NCI-H82 treated with DMSO at 0.1 percent for 48 hours (cell line): ENCODE measurements around the gene OR13G1.
"Not testable (repeated sequence)": the region's sequence is repeated elsewhere in the genome, so short reads cannot be mapped to it uniquely, and the experiment has no call there.

ENCODE experiments used
- DNase-seq: peaks from one replicate; lab custom pipeline; 2025; ENCODE audit not compliant: unreplicated experiment; lab: John Stamatoyannopoulos, UW

OR13G1 gene, protein sequence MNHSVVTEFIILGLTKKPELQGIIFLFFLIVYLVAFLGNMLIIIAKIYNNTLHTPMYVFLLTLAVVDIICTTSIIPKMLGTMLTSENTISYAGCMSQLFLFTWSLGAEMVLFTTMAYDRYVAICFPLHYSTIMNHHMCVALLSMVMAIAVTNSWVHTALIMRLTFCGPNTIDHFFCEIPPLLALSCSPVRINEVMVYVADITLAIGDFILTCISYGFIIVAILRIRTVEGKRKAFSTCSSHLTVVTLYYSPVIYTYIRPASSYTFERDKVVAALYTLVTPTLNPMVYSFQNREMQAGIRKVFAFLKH

DNA sequence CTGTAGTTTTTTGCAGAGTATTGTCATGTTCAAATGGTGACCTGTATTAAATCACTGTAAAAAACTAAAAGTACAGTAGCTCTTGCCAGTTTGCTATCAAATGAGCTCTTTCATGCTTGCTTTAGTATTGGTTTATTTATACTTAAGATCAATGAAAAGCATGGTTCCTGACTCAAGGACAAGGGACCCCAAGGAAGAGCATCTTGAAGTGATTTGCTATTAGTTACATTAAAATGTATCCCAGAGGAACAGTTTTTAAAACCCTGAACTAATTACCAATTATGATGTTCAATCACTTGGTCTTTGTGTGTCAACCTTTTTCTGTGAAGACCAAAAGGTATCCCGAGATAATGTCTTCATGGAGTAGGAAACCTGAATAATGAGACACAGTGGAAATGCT, at the start of gene OR13G1:
TSS of gene OR13G1 (minus strand) at position 101 of the 400 bp plus-strand sequence. CDS start 6,698 bp downstream, outside the sequence.
- no peak for DNase-seq

DNA sequence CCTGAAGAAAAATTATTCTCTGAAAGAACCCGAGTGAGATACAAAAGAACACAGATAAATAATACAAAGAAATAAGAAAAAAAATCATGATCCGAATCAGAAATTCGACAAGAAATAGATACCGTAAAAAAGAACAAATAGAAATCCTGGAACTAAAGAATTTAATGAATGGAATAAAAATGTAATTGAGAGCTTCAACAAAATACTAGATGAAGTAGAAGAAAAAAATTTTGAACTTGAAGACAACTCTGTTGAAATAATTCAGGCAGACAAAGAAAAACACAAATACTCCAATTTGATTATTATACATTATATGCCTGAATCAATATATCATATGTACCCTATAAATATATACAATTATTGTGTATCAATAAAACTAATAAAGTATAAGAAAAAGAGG, 41.7 kb upstream of the OR13G1 start:
- DNase-seq = no peak

DNA sequence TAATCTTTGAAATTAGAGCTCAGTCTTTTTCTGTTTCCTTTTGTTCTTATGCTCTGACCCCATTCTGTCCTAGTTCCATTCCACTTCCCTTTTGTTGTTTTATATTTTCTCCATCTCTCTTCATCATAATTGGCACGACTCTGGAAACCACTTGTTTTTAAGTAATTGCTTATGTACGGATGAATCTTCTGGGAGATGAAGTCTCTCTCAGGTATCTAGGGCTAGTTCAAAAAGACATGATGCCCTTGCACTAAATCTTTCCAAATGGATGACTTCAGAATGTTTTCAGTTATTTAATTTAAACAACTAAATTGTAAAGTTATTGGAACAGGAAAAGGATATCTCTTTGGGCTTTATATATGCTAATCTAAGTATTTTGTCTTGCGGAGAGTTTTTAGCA, 37.0 kb upstream of the OR13G1 start, which contains the start of gene OR6F1:
TSS of gene OR6F1 (minus strand) at position 101 of the 400 bp plus-strand sequence. CDS start 3,891 bp downstream, outside the sequence.
- DNase-seq = no peak

DNA sequence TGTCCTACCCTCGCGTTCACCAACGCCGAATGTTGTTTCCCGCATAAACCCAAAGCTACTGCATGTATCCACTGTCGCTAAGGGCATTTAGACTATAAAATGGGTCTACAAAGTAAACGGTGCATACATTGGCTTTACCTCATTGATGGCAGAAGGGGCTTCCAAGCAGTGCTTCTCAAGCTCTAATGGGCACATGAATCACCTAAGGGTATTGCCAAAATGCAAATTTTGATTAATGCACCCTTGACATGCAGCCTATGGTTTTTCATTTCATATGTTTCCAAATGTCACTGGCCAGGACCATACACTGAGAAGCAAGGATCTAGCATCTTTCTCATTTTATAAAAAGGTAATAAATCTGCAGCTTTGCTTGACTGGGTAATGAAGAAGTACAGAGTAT, 34.2 kb upstream of the OR13G1 start:
- DNase-seq = no peak

- DNase-seq = not testable (repeated sequence)
Measured at GRCh38 chr1:247710681-247711080, 31.1 kb upstream of the OR13G1 start.

DNA sequence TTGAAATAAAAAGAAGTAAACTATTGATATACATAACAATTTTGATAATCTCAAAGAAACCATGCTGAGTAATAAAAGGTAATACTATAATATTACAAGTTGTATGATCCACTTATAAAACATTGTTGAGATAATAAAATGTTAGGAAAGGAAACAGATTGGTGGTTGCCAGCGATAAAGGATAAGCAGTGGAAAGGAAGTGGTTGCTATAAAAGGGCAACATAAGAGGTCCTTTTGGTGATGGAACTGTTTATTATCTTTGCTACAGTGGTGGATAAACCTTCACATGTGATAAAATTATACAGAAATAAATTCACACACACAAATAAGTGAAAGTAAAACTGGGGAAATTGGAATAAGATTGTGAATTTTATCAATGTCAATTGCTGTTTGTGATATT, 21.8 kb upstream of the OR13G1 start:
- no peak for DNase-seq

DNA sequence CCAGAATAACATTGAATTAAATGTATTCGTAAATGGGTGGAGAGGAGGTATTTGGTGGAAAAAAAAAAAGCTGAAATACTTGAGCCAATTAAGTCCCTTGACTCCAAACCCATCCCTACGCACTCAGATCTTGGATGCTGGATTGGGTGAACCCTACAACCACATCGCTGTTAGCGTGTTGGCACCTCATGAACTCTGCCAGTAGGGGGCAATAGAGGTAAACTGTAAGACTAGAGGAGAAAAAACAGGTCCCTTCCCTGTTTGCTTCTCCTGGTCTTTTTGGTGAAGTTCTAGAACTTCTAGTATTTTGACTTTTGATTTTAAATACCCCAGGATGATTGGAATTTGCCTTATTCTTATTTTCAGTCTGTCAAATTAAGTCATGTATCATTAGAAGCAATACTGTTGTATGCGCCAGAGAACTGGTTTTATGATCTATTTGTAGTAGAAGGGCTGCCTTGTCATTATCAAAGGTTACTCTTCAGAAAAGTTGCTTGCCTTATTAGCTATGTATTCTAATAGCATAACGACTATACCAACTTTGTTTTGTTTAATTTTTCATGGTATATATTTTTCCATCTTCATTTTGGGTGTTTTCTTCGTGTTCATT, 1.9 kb upstream of the OR13G1 start:
- peak; percentile 21 for DNase-seq

DNA sequence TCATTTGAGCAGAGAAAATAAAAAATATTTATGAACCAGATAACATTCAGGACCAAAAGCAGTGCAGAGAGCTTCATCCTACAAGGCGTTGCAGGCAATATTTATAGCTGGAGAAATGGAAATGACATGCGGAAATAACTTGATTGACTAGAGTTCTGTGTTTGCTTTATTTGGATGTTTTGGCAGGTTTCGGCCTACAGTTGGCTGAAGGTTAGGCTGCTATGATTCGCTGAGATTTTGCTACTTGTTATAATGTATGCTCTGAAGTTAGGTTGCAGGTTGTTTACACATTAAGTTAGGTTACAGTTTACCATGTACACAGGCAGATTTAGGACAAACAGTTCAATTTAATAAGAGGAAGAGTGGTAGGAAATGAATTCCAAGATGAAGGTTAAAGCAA, 632 bp upstream of the OR13G1 start:
- DNase-seq = no peak

DNA sequence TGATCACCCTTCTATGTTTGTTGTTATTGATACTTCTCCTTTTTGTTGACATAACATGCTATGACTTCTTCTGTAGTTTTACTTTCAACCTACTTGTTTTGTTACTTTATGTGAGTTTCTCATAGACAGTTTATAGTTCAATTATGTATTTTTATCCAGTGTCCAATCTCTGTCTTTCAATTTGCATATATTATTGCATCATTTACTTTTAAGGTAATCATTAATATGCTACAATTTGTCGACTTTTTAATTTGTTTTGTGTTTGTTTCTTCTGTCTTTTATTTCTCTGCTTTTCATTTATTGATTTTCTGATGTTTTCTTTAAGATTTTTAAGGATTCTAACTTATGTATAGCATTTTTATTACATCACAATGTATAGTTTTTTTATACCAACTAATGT, 10.3 kb downstream of the OR13G1 start:
- no peak for DNase-seq

GRCh38 chr1:247656221-247656875, 23.2 kb downstream of the OR13G1 start:
- DNase-seq = no peak

GRCh38 chr1:247653040-247653439, 26.5 kb downstream of the OR13G1 start:
- DNase-seq = no peak

DNA sequence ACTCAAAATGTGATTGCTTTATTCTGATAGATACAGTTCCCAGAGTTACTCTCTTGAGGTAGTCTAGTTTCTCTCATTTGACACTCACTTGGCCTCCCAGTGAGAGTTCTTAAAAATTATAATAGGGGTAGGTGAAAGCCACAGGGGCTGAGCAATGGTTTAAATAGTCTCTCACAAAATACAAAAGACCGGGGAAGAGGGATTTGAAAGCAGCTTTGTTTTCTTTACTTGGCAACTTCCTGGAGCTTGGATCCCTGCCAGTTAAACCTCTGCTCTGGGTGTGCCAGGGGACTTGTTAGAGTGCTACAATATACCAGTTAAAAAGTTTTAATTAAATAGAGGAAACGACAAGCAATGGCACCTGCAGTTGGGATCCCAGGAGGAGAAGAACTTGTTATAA, 31.7 kb downstream of the OR13G1 start:
- DNase-seq = no peak

DNA sequence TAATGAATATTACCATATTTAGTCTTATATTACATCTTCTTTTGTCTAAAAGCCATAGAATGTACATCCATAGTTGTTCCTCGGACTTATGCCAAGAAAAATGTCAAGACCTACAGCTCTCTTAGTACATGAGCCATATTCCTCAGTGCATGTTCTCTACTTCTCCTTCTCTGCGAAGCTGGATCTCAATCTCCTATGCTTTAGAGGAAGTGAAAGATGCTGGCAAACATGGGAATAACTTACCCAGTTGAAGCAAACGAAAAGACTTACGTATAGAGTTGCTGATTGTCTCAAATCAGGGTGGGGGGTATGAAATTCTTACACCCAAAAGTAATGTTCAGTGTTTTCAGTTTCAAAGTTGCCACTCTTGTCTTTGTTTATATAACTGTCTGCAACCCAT, 32.7 kb downstream of the OR13G1 start:
- no peak for DNase-seq

GRCh38 chr1:247642742-247643141, 36.8 kb downstream of the OR13G1 start:
- DNase-seq = no peak

DNA sequence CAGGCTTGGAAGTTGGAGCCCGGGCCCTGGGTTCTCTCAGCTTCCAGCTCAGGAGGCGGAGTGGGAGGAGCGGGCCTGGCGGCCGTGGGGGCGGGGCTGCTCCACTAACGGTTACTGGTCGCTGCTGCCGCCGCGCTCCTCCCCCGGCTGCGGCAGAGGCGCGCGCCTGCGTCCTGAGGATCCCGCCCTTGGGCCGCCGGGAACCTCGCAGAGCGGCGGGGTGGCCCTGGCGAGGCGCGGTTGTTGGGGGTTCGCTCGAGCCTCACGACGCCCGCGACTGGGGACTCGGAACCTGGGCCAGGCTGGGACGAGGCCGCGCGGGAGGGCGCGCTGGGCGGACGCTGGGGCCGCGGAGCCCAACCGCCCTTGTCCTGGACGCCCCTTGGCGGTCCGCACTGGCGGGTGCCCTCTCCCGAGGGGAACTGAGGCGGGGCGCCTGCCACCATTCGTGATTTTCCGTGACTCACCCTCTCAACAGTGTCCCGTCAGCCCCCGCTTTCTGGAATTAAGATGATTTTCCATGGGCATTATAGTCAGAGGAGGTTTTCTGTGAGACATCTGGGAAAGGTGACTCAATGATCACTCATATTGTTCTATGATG, 40.1 kb downstream of the OR13G1 start:
- DNase-seq = no peak

DNA sequence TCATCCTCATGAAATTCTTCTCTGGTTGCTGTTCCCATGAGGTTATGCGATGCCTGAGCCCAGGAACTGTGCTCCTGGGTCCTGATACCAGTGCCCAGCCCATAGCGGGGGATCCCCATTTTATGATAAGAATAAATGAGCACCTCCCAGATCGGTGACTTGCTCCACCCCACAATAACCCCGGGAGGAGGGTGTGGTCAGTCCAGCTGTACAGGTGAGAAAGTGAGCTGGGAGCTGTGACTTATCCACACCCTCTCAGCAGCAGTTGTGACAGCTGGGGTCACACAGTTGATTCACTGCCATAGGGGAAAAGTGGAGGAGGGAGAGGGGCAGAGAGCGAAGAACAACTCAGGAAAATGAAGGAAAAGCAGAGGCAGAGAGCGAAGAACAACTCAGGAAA, 40.8 kb downstream of the OR13G1 start:
- no peak for DNase-seq

GRCh38 chr1:247638011-247638410, 41.5 kb downstream of the OR13G1 start:
- no peak for DNase-seq

DNA sequence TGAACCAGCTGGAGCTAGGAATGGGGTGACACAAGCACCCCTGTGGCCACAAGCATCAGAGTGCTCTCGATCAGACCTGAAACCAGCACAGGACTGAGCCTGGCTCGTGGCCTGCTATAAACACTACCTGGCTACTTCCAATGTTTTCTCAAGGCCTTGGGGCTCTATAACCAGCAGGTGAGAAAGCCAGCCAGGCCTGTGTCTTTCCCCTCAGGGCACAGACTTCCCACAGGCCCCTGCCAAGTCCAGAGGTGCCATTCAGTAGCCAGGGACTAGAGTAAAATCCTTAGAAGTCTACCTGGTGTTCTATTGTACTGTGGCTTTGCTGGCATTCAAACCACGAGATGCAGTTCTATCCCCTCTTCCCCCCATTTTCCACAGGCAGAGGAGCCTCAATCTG, 51.6 kb downstream of the OR13G1 start:
- DNase-seq = no peak
